ENCODE measurements around the gene UBXN6. TPM values are rescaled to one million over a fixed set of nuclear protein-coding genes. Genes with fewer than 3 reads are reported as not detected.

Gene UBXN6
- polyA plus RNA-seq, 2 of the 4 experiments (the other 2 are of a cell fraction): 23.0 to 31.6 TPM

GRCh38 chr19:4506449-4507149 lies 49.0 kb upstream of the UBXN6 start:
- Histone ChIP-seq H3K4me1 (no peaks in the 10 kb centered on the region), H3K4me3 (no peak overlapping the region), H3K27ac (no peak overlapping the region), H3K4me2 (no peak overlapping the region), H3K9me3 (no peaks in the 10 kb centered on the region)
- ChIA-PET POLR2A (no interaction called here), CTCF (interaction anchor here (3.1 to 4.0 kb wide), 2 partner anchors 18 kb away, joined by 14 to 23 read pairs; no protein-coding TSS in a partner anchor)
- WGBS (ENCODE audit: missing lambda C conversion rate): 86% methylated on average over 15 of the region's 17 CpGs
- ATAC-seq (no peak), FAIRE-seq (no peak), DNase-seq (ENCODE audit: low read depth in 1 of 2, low spot score in 1 of 2) (no peak)
- TF ChIP-seq ZSCAN20 (CRISPR knock-in tag; IDR thresholded peaks at IDR 0.05): no peak
- TF ChIP-seq HOXB5 (CRISPR knock-in tag; IDR thresholded peaks at IDR 0.05): no peak
- no peak for TF ChIP-seq SREBF2 (IDR thresholded peaks at IDR 0.05)
- TF ChIP-seq ZNF302 (CRISPR knock-in tag; IDR thresholded peaks at IDR 0.05): no peak
- TF ChIP-seq HOXB13 (CRISPR knock-in tag; IDR thresholded peaks at IDR 0.05; ENCODE audit: low read depth): no peak
- TF ChIP-seq ZFP36 (IDR thresholded peaks at IDR 0.05; ENCODE audit: borderline replicate concordance, partially characterized antibody): no peak
- TF ChIP-seq NPAS2 (CRISPR knock-in tag; IDR thresholded peaks at IDR 0.05; ENCODE audit: borderline replicate concordance): no peak
- TF ChIP-seq MAX (IDR thresholded peaks at IDR 0.05): no peak
- TF ChIP-seq KDM1A (IDR thresholded peaks at IDR 0.05; ENCODE audit: low read depth): no peak
- no peak for TF ChIP-seq RFX5 (IDR thresholded peaks at IDR 0.05)
- TF ChIP-seq POLR2AphosphoS2 (conservative IDR thresholded peaks at IDR 0.05; ENCODE audit: low read length): no peak
- TF ChIP-seq RARB (CRISPR knock-in tag; IDR thresholded peaks at IDR 0.05): no peak
- TF ChIP-seq FOXS1 (CRISPR knock-in tag; IDR thresholded peaks at IDR 0.05): no peak
- no peak for TF ChIP-seq GATA3 (IDR thresholded peaks at IDR 0.05; ENCODE audit: borderline replicate concordance)
- no peak for TF ChIP-seq CHD4 (IDR thresholded peaks at IDR 0.05; ENCODE audit: borderline replicate concordance)
- no peak for TF ChIP-seq POLR2A (IDR thresholded peaks at IDR 0.05; ENCODE audit: low read length)

DNA sequence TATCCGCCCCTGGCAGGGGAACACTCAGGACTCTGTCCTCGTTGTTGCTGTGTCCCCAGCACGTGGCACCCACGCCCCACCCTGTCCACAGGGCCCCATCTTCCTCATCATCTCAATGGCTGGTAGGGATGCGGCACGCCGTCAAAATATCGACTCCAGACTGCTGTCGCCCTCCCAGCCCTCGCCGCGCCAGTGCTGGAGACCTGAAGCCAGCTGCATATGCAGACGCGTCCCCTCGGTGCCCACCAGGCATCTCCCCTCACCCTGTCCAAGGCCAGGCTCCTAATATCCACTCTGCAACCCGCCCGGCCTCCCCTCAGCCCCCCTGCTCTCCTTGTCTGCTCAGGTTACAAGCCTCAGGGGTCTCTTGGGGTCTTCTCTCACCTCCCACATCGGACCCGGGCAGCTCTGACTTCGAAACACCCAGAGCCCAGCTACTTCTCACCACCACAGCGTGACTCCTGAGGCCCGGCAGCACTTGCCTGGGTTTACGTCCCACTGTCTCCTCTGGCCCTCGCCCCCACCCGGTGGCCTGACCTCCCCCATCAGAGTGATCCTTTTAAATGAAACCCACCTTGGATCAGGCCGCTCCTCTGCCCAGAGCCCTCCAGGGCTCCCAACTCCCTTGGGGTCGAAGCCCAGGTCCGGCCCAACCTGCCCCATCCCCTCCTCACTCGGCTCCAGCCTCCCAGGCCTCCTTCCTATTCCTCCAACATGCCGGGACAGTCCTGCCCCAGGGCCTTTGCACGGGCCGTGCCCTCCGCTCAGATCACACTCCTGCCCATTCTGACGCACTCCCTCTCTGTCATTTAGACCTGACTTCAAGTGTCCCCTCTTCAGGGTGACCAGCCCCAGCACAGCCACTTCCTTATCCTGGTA lies 48.2 kb upstream of the UBXN6 start:
- FAIRE-seq: no peak
- no peak overlapping the region for H3K4me2 ChIP-seq
- no peak for ATAC-seq

More for the DNA sequence above, 48.2 kb upstream of the UBXN6 start:
- no peak for DNase-seq (ENCODE audit: low read depth in 1 of 2, low spot score in 1 of 2)
- CTCF ChIA-PET: interaction anchor here (3.1 kb wide), 1 partner anchor 19 kb away, joined by 14 read pairs; no protein-coding TSS in a partner anchor
- H3K27ac ChIP-seq: no peak overlapping the region
- POLR2A ChIA-PET: no interaction called here
- 94% methylated on average over 33 of the region's 34 CpGs for WGBS (ENCODE audit: missing lambda C conversion rate)
- TF ChIP-seq ATOH8 (CRISPR knock-in tag; IDR thresholded peaks at IDR 0.05; ENCODE audit: low read depth) (no peak), CHD4 (IDR thresholded peaks at IDR 0.05; ENCODE audit: borderline replicate concordance) (no peak), ZSCAN20 (CRISPR knock-in tag; IDR thresholded peaks at IDR 0.05) (no peak), BHLHE40 (IDR thresholded peaks at IDR 0.05; ENCODE audit: low read depth, low read length) (no peak), ESRRA (IDR thresholded peaks at IDR 0.05; ENCODE audit: borderline replicate concordance, low read length) (no peak), HOXA7 (CRISPR knock-in tag; IDR thresholded peaks at IDR 0.05) (no peak), POLR2A (IDR thresholded peaks at IDR 0.05; ENCODE audit: low read length) (no peak)
- TF ChIP-seq, protein P1, sequence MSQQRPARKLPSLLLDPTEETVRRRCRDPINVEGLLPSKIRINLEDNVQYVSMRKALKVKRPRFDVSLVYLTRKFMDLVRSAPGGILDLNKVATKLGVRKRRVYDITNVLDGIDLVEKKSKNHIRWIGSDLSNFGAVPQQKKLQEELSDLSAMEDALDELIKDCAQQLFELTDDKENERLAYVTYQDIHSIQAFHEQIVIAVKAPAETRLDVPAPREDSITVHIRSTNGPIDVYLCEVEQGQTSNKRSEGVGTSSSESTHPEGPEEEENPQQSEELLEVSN (IDR thresholded peaks at IDR 0.05; ENCODE audit: borderline replicate concordance, low read depth): no peak
- TF ChIP-seq, protein P2, sequence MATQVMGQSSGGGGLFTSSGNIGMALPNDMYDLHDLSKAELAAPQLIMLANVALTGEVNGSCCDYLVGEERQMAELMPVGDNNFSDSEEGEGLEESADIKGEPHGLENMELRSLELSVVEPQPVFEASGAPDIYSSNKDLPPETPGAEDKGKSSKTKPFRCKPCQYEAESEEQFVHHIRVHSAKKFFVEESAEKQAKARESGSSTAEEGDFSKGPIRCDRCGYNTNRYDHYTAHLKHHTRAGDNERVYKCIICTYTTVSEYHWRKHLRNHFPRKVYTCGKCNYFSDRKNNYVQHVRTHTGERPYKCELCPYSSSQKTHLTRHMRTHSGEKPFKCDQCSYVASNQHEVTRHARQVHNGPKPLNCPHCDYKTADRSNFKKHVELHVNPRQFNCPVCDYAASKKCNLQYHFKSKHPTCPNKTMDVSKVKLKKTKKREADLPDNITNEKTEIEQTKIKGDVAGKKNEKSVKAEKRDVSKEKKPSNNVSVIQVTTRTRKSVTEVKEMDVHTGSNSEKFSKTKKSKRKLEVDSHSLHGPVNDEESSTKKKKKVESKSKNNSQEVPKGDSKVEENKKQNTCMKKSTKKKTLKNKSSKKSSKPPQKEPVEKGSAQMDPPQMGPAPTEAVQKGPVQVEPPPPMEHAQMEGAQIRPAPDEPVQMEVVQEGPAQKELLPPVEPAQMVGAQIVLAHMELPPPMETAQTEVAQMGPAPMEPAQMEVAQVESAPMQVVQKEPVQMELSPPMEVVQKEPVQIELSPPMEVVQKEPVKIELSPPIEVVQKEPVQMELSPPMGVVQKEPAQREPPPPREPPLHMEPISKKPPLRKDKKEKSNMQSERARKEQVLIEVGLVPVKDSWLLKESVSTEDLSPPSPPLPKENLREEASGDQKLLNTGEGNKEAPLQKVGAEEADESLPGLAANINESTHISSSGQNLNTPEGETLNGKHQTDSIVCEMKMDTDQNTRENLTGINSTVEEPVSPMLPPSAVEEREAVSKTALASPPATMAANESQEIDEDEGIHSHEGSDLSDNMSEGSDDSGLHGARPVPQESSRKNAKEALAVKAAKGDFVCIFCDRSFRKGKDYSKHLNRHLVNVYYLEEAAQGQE (IDR thresholded peaks at IDR 0.05): no peak
- TF ChIP-seq, protein P3, sequence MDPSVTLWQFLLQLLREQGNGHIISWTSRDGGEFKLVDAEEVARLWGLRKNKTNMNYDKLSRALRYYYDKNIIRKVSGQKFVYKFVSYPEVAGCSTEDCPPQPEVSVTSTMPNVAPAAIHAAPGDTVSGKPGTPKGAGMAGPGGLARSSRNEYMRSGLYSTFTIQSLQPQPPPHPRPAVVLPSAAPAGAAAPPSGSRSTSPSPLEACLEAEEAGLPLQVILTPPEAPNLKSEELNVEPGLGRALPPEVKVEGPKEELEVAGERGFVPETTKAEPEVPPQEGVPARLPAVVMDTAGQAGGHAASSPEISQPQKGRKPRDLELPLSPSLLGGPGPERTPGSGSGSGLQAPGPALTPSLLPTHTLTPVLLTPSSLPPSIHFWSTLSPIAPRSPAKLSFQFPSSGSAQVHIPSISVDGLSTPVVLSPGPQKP (IDR thresholded peaks at IDR 0.05; ENCODE audit: low read depth, low read length): no peak
- H3K4me1 ChIP-seq: no peaks in the 10 kb centered on the region
- H3K4me3 ChIP-seq: no peak overlapping the region
- H3K9me3 ChIP-seq: no peaks in the 10 kb centered on the region
